ENCODE results near the gene MRC2.

GRCh38 chr17:62720126-62720850, 92.8 kb downstream of the MRC2 start:
- no peak for TF ChIP-seq ZBTB9 (CRISPR knock-in tag; IDR thresholded peaks at IDR 0.05)
- TF ChIP-seq ZZZ3 (IDR thresholded peaks at IDR 0.05), result no peak
- TF ChIP-seq CTCF (IDR thresholded peaks at IDR 0.05 in 2 of 3, conservative IDR thresholded peaks at IDR 0.05 in 1 of 3; ENCODE audit: insufficient read depth in 2 of 3, low read depth in 1 of 3, low read length in 3 of 3), result peak; percentile 43 to 54 (median 48); a peak in 4 of 6 replicates
- TF ChIP-seq MYNN (IDR thresholded peaks at IDR 0.05), result no peak
- no peak for TF ChIP-seq MYNN (CRISPR knock-in tag; IDR thresholded peaks at IDR 0.05)

Measured in K562 (cell line).